Mammary epithelial cell (primary cell): ENCODE results near the gene SPRYD3.

Experiments
- EZH2 ChIP-seq: IDR thresholded peaks from 2 replicates; pipeline ENCODE4 v1.6.1; 2012; ENCODE audit warnings: low read length, inconsistent platforms, borderline replicate concordance
- TF ChIP-seq, protein P1 (sequence below), 2 donors: IDR thresholded peaks in 1 of 2; conservative IDR thresholded peaks in 1 of 2; 2 replicates each; pipeline ENCODE4 v1.5.1; 2011 to 2012; ENCODE audit warnings: inconsistent platforms in 2 of 2, low read length in 2 of 2, mild to moderate bottlenecking in 2 of 2, control low read depth in 1 of 2, low read depth in 1 of 2; ENCODE audit not compliant: insufficient read depth in 1 of 2; ENCODE audit errors: extremely low read depth in 1 of 2

DNA sequence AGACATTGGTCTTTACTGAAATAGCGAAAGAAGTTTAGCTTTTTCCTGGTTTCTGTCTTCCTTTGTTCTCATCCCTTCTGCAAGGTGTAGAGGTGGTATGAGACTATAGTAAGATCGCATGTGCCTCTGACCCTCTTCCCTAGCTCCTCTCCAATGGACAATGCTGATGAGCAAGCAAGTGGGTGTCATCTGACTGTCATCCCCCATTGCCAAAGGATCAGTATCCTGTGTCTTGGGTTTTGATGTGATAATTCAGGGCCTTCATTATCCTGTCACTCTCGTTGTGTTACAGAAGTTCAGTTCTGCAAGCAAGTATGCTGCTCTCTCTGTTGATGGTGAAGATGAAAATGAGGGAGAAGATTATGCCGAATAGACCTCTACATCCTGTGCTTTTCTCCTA, 39.3 kb downstream of the SPRYD3 start:
- TF ChIP-seq, protein P1, sequence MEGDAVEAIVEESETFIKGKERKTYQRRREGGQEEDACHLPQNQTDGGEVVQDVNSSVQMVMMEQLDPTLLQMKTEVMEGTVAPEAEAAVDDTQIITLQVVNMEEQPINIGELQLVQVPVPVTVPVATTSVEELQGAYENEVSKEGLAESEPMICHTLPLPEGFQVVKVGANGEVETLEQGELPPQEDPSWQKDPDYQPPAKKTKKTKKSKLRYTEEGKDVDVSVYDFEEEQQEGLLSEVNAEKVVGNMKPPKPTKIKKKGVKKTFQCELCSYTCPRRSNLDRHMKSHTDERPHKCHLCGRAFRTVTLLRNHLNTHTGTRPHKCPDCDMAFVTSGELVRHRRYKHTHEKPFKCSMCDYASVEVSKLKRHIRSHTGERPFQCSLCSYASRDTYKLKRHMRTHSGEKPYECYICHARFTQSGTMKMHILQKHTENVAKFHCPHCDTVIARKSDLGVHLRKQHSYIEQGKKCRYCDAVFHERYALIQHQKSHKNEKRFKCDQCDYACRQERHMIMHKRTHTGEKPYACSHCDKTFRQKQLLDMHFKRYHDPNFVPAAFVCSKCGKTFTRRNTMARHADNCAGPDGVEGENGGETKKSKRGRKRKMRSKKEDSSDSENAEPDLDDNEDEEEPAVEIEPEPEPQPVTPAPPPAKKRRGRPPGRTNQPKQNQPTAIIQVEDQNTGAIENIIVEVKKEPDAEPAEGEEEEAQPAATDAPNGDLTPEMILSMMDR (conservative IDR thresholded peaks at IDR 0.05 in 1 of 2, IDR thresholded peaks at IDR 0.05 in 1 of 2; ENCODE audit: extremely low read depth in 1 of 2, insufficient read depth in 1 of 2, low read depth in 1 of 2, low read length in 2 of 2): no peak
- no peak for TF ChIP-seq EZH2
